ENCODE measurements around the gene ASNS. TPM values are rescaled to one million over a fixed set of nuclear protein-coding genes. Genes with fewer than 3 reads are reported as not detected.

Gene ASNS
- total and polyA plus RNA-seq, 7 donors: 6.6 to 45.7 (median 22.7) TPM

- intact Hi-C loops (cut with DNase I): loop anchor here (5.0 kb wide), 1 partner anchor 754 kb away; the partner anchor contains the start of gene SDHAF3
- DNase-seq: no peak
- 1 to 4% methylated on average over 21 of the region's 21 CpGs for WGBS, 2 donors
These were observed 566 bp downstream of the ASNS start for GRCh38 chr7:97871659-97872024.

GRCh38 chr7:97868788-97869187 is 3.4 kb downstream of the ASNS start:
- no peak overlapping the region for H3K27ac ChIP-seq
- H3K36me3 ChIP-seq: peaks cover 0 to 26% (median 2%) of the 10 kb centered on the region in 4 donors
- DNase-seq: no peak
- no peak overlapping the region for H3K4me3 ChIP-seq
- 94 to 96% methylated on average over 10 of the region's 10 CpGs for WGBS, 2 donors
- TF ChIP-seq EP300 (IDR thresholded peaks at IDR 0.05) (no peak), POLR2AphosphoS5 (IDR thresholded peaks at IDR 0.05) (no peak), POLR2A (IDR thresholded peaks at IDR 0.05) (no peak), CTCF (IDR thresholded peaks at IDR 0.05) (no peak)
- intact Hi-C loops (cut with DNase I): no loop called here
- H3K27me3 ChIP-seq: no peaks in the 10 kb centered on the region
- H3K4me1 ChIP-seq: peaks cover 0 to 13% (median 9%) of the 10 kb centered on the region in 4 donors
- no peaks in the 10 kb centered on the region for H3K9me3 ChIP-seq

More at GRCh38 chr7:97871659-97872024, 566 bp downstream of the ASNS start:
- TF ChIP-seq POLR2A (IDR thresholded peaks at IDR 0.05): no peak
- TF ChIP-seq POLR2AphosphoS5 (IDR thresholded peaks at IDR 0.05): no peak
- TF ChIP-seq EP300 (IDR thresholded peaks at IDR 0.05): no peak
- TF ChIP-seq CTCF (IDR thresholded peaks at IDR 0.05): no peak
- Histone ChIP-seq H3K4me1 (peaks cover 0 to 13% (median 9%) of the 10 kb centered on the region in 4 donors), H3K4me3 (peak overlapping the region; percentile 71 to 87 (median 78)), H3K27me3 (no peaks in the 10 kb centered on the region), H3K9me3 (no peaks in the 10 kb centered on the region), H3K27ac (peak overlapping the region; percentile 81 to 88 (median 86)), H3K36me3 (peaks cover 0 to 16% (median 0%) of the 10 kb centered on the region in 4 donors)

DNA sequence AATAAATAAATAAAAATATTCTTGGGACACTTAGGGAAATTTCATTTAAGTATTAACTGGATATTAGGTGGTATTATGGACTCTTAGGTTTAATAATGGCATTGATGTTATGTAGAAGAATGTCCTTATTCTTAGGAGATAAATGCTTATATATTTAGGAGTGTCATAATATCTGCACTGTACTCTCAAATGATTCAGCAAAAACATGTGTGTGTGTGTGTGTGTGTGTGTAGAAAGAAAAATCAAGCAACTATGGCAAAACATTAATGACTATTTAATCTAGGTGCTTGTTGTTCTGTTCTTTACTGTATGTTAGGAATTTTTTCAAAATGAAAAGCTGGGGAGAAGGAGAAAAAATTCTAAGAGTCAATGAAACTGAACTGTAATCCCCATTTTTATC is 3.9 kb downstream of the ASNS start:
- Histone ChIP-seq H3K27ac (no peak overlapping the region), H3K4me1 (peaks cover 0 to 13% (median 9%) of the 10 kb centered on the region in 4 donors), H3K9me3 (no peaks in the 10 kb centered on the region), H3K36me3 (peaks cover 0 to 31% (median 2%) of the 10 kb centered on the region in 4 donors), H3K27me3 (no peaks in the 10 kb centered on the region), H3K4me3 (no peak overlapping the region)
- intact Hi-C loops (cut with DNase I): no loop called here
- TF ChIP-seq EP300 (IDR thresholded peaks at IDR 0.05) (no peak), CTCF (IDR thresholded peaks at IDR 0.05) (no peak), POLR2A (IDR thresholded peaks at IDR 0.05) (no peak), POLR2AphosphoS5 (IDR thresholded peaks at IDR 0.05) (no peak)
- DNase-seq: no peak

DNA sequence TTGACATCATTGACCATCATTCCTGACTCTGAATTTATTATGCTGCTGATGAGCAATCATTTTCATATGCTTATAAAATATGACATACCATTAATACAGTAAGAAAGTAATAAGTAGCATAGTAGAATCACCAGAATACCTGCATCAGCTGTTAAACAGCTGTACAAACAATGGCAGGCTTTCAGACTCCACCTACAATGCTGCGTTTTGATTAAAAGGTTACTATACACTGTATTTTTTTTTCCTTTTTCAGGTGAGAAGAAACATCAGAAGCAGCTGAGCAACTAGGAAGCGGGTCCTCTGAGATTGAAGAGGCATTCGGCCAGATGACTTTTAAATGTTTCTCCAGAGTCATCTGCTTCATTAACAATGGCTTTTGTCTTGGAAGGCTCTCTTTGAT is 7.1 kb downstream of the ASNS start:
- Histone ChIP-seq H3K4me3 (no peak overlapping the region), H3K36me3 (peaks cover 0 to 33% (median 2%) of the 10 kb centered on the region in 4 donors), H3K27me3 (no peaks in the 10 kb centered on the region), H3K27ac (no peak overlapping the region), H3K9me3 (no peaks in the 10 kb centered on the region), H3K4me1 (no peaks in the 10 kb centered on the region)
- intact Hi-C loops (cut with DNase I): no loop called here
- no peak for DNase-seq
- TF ChIP-seq CTCF (IDR thresholded peaks at IDR 0.05): no peak
- no peak for TF ChIP-seq POLR2A (IDR thresholded peaks at IDR 0.05)
- TF ChIP-seq EP300 (IDR thresholded peaks at IDR 0.05): no peak
- no peak for TF ChIP-seq POLR2AphosphoS5 (IDR thresholded peaks at IDR 0.05)
- 55 to 85% methylated on average over 3 of the region's 3 CpGs for WGBS, 2 donors

GRCh38 chr7:97859606-97860204 is 12.5 kb downstream of the ASNS start:
- H3K4me1 ChIP-seq: no peaks in the 10 kb centered on the region
- DNase-seq: no peak
- peaks cover 0 to 42% (median 12%) of the 10 kb centered on the region in 4 donors for H3K36me3 ChIP-seq
- intact Hi-C loops (cut with DNase I): no loop called here
- no peaks in the 10 kb centered on the region for H3K27me3 ChIP-seq
- 44 to 77% methylated on average over 4 of the region's 4 CpGs for WGBS, 2 donors
- no peak overlapping the region for H3K27ac ChIP-seq
- H3K9me3 ChIP-seq: no peaks in the 10 kb centered on the region
- H3K4me3 ChIP-seq: no peak overlapping the region
- TF ChIP-seq CTCF (IDR thresholded peaks at IDR 0.05) (no peak), EP300 (IDR thresholded peaks at IDR 0.05) (no peak), POLR2A (IDR thresholded peaks at IDR 0.05) (no peak), POLR2AphosphoS5 (IDR thresholded peaks at IDR 0.05) (no peak)

All from sigmoid colon (tissue), 7 donors.